ENCODE measurements around the gene PTCSC3.

DNA sequence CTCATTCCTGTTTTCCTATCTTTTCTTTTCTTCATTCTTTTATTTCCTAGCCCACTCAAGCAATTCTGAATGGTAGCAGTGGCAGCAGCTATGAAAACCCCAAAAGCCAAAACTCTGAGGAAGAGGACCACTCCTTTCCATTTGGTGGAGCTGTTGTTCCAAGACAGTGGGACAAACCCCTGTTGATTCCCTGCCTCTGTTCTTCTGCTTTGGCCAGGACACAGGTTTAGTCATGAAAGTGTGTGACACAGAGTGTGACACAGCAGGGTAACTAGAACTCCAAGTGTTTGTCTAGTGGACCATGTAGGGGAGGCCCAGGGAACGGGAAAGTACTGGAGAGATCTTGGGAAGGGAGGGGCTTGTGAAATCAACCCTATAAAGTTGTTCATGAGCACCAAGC, 71.1 kb downstream of the PTCSC3 start:
- TF ChIP-seq TAF1 (IDR thresholded peaks at IDR 0.05; ENCODE audit: borderline replicate concordance, insufficient read depth, low read length) (no peak), POLR2AphosphoS5 (IDR thresholded peaks at IDR 0.05; ENCODE audit: low read depth, low read length) (no peak)
